Hippocampal formation (tissue), 2 donors: ENCODE results near the gene MAGI2.
"Not testable (repeated sequence)": the region's sequence is repeated elsewhere in the genome, so short reads cannot be mapped to it uniquely, and the experiment has no call there.

Experiments
- DNase-seq, 2 donors: peaks; one replicate each; lab custom pipeline; 2025; lab: John Stamatoyannopoulos, UW

MAGI2 gene

DNA sequence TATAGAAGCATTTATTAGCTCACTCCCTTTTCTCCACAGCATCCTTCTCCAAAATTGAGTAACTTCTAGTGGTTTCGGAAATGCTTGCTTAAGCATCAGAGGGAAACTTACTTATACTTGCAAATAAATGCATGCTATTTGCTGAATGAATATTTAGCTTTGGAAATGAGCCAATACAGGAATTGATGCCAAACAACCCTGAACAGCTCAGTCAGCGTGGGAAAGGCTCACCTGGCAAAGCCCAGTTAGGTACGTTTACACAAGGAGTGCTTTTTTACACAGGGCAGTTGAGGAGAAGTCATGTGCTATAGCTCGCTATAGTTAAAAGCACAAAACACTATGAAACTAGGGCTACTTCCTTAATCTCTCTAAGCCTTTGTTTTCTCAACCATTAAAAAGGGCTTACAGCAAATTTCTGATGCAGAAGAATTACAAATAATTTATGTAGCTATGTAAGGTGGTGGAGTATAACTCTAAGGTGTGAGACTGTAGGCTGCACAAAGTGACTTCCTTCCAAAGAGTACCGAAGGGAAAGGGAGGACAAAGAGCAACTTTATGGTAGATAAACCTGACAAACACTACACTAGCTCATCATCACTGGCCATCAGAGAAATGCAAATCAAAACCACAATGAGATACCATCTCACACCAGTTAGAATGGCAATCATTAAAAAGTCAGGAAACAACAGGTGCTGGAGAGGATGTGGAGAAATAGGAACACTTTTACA lies 1156.7 kb downstream of the MAGI2 start:
- no peak for DNase-seq

DNA sequence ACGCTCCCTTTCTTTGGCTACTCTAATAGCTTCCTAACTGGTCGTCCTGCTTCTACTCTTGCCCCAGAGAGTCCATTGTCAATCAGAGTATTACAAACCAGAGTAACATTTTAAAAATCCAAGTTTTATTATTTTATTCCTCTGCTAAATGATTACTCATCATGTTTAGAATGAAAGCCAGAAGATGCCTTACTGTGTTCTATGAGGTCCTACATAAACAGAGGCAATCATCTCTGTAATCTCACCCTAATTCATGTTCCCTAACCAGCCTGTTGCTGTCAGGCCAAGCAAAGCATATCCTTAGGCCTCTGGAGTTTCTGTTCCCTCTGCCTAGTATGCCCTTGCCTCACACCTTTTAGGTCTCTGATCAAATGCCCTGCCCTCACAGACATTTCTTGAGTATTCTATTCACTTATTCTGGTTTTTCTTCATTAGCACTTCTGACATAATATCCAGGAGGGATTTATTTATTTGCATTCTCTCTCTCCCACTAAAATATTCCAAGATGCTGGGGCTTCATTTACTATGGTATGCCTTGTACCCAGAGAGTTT lies 1157.3 kb downstream of the MAGI2 start:
- no peak for DNase-seq

GRCh38 chr7:78289471-78289870 lies 1164.0 kb downstream of the MAGI2 start:
- not testable (repeated sequence) for DNase-seq

- peak; percentile 1 to 56 for DNase-seq
Measured at GRCh38 chr7:78284945-78285344, 1168.5 kb downstream of the MAGI2 start.

- DNase-seq = no peak
Measured at GRCh38 chr7:78280276-78280675, 1173.2 kb downstream of the MAGI2 start.

- DNase-seq = no peak
Measured at GRCh38 chr7:78279457-78279856, 1174.0 kb downstream of the MAGI2 start.

DNA sequence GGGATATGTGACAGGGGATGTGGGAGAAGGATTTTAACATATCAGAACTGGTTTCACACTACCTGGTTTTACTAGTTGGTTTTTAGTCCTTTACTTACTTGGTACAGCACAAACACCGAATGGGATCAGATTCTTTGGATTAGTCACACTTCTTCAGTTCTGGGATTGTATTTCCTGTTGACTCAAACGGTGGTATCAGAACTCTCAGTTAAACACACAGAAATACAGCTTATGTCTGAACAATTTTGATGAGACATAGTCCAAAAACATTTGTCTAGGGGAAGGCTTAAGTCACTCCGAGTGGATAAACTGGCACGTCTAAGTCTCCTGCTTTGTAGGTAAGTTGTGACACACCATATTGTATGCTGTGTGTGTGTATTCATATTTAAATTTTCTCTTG lies 1174.4 kb downstream of the MAGI2 start:
- no peak for DNase-seq

- DNase-seq = no peak
Measured at GRCh38 chr7:78267141-78267540, 1186.3 kb downstream of the MAGI2 start.

DNA sequence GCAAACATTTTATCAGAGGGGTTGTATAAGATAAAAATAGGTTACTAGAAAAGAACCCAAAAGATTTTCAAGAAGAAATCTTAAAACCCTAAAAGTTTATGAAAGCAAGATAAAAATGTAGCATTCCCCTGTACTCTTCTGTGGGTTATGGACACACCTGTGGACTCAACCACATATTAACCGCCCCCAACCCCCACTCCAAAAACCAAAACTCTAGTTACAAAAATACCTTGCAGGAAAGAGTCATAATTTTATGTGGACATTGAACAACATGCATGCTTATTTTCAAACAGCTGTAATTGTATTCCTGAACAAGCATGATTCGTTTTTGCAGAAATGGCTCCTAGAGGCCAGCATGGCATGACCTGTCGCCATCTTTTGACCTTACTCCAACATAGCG lies 1188.0 kb downstream of the MAGI2 start:
- DNase-seq = no peak

GRCh38 chr7:78265071-78265470 lies 1188.4 kb downstream of the MAGI2 start:
- DNase-seq = no peak

- DNase-seq = no peak
Measured at GRCh38 chr7:78264105-78264504, 1189.4 kb downstream of the MAGI2 start.

DNA sequence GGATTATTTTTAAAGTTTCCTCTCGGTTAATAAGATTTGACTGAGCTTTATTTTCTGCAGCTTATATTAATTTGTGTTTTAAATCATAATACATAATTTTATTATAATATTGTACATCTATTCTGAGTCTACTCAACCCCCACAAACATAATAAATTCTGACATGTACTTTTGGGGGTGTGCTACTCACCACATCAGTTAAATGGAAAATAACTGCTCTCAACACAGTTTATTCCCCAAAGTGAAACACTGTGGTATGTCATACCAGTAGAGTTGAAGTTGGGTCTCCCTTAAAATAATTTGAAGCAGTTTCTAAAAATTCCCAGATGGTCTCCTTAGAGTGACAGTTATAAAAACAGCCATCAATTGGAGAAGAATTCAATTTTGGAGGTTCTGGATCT lies 1191.7 kb downstream of the MAGI2 start:
- DNase-seq = no peak

DNA sequence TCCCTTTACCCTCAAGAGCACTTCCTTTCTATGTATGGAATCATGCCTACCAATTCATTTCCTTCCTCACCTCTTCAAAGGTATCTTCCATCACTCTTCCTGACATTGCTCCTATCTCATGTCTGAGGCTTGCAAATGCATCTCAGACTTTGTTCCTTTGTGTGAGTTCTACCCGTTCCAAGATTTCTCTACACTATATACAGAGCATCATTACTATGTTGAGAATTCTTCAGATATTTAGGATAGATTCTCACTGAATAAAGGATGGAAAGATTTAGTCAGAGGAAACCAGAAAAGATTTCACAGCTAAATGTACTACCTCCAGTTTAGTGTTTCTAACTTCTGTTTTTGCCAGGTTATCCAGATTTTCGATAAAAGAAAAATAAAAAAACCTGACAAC lies 1192.2 kb downstream of the MAGI2 start:
- no peak for DNase-seq

- no peak for DNase-seq
Measured at GRCh38 chr7:78260826-78261225, 1192.6 kb downstream of the MAGI2 start.

- no peak for DNase-seq
Measured at GRCh38 chr7:78254726-78255055, 1198.8 kb downstream of the MAGI2 start.

- DNase-seq = no peak
Measured at GRCh38 chr7:78253850-78254725, 1199.4 kb downstream of the MAGI2 start.

DNA sequence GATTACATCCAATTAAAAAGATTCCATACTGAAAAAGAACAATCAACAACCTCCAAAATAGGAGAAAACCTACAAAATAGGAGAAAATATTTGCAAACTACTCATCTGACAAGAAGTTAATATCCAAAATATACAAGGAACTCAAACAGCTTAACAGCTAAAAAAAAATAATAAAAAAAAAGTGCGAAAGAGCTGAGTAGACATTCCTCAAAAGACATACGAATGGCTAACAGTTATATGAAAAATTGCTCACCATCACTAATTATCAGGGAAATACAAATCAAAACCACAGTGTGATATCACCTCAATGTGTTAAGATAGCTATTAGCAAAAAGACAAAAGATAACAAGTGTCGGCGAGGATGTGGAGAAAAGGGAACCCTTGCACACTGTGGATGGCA lies 1204.6 kb downstream of the MAGI2 start:
- no peak for DNase-seq

GRCh38 chr7:78247910-78248689 lies 1205.4 kb downstream of the MAGI2 start:
- no peak for DNase-seq

DNA sequence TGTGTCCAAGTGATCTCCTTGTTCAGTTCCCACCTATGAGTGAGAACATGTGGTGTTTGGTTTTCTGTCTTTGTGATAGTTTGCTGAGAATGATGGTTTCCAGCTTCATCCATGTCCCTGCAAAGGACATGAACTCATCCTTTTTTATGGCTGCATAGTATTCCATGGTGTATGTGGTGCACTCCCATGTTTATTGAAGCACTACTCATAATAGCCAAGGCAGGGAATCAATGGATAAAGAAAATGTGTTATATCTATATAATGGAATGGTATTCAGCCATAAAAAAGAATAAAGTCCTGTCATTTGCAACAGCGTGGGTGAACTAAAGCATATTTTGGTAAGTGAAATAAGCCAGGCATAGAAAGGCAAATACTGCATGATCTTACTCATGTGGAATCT lies 1213.3 kb downstream of the MAGI2 start:
- DNase-seq = not testable (repeated sequence)

DNA sequence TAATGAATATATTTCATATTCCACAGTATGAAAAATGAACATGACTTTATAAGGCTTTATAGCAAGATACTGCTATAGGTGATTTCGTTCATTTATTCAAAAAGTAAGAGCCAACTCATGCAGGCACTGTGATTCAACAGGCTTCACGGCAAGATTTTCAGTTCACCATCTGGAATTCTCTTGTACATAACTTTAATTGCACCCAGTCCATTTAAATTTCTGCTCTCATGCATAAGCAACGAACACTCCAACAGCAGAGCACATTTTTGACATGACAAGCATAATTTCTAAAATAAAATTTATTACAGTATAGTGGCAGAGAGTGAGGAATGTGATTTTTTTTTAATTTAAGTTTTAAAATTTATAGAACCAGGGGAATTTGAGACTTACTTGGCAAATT lies 1218.8 kb downstream of the MAGI2 start:
- DNase-seq = no peak

- no peak for DNase-seq
Measured at GRCh38 chr7:78232806-78233205, 1220.7 kb downstream of the MAGI2 start.

DNA sequence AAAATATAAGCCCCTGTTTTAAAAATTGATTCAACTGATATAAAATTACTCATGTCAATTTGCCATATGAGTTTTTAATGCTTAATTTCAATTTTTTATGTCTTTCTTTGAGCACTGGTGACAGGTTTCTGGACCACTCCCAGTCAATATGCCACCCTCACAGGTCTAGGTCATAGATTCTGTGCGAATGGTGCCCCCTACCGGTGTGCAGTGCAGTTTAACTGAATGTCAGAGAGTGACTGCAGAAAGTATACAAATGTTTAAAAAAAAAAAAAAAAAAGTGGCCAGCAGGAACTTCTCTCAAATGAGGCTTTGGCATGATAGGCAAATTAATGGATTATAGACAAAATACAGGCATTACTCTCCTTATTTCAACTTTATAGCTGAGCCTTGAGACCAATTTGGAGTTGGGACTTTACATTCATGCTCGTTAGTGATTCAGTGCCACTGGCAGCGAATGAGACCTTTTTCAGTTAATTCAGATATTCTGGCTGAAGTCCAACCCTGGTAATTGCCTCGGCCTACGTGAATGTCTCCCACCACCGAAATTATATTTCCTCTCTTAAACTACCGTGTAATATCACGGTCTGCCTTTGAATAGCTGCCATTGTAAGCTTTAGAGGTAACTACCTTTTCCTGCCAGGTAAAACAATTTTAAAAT lies 1227.3 kb downstream of the MAGI2 start:
- peak in 1 of 2 donors; percentile 15 for DNase-seq
